Activated CD4-positive, alpha-beta T cell treated with anti-CD3 and anti-CD28 coated beads for 48 hours (primary cell): ENCODE data around the gene CHIC2.
"Not testable (repeated sequence)": the region's sequence is repeated elsewhere in the genome, so short reads cannot be mapped to it uniquely, and the experiment has no call there.

Source experiments
- DNase-seq: peaks from one replicate; pipeline ENCODE4 v3.0.0-alpha.2; 2020

CHIC2 gene

GRCh38 chr4:54056360-54056759, 8.0 kb downstream of the CHIC2 start:
- DNase-seq: no peak

- no peak for DNase-seq
These were observed 8.9 kb downstream of the CHIC2 start for GRCh38 chr4:54055494-54055893.

- DNase-seq: no peak
These were observed 9.9 kb downstream of the CHIC2 start for GRCh38 chr4:54054501-54054900.

- not testable (repeated sequence) for DNase-seq
These were observed 11.1 kb downstream of the CHIC2 start for GRCh38 chr4:54053322-54053721.

- no peak for DNase-seq
These were observed 14.0 kb downstream of the CHIC2 start for GRCh38 chr4:54050214-54050904.

- DNase-seq: not testable (repeated sequence)
These were observed 20.8 kb downstream of the CHIC2 start for GRCh38 chr4:54043630-54044029.

GRCh38 chr4:54041933-54042332, 22.5 kb downstream of the CHIC2 start:
- no peak for DNase-seq

- no peak for DNase-seq
These were observed 23.3 kb downstream of the CHIC2 start for GRCh38 chr4:54041100-54041499.

GRCh38 chr4:54038056-54038455, 26.3 kb downstream of the CHIC2 start:
- DNase-seq: no peak

- no peak for DNase-seq
These were observed 28.2 kb downstream of the CHIC2 start for GRCh38 chr4:54036184-54036583.

GRCh38 chr4:54032558-54033135, 31.8 kb downstream of the CHIC2 start:
- no peak for DNase-seq

GRCh38 chr4:54027311-54027710, 37.1 kb downstream of the CHIC2 start:
- DNase-seq: no peak

- DNase-seq: no peak
These were observed 38.8 kb downstream of the CHIC2 start for GRCh38 chr4:54025582-54025981.

- not testable (repeated sequence) for DNase-seq
These were observed 41.4 kb downstream of the CHIC2 start for GRCh38 chr4:54023019-54023418.

- no peak for DNase-seq
These were observed 46.4 kb downstream of the CHIC2 start for GRCh38 chr4:54017974-54018373.

- DNase-seq: no peak
These were observed 47.1 kb downstream of the CHIC2 start for GRCh38 chr4:54017308-54017707.

GRCh38 chr4:54016504-54016903, 47.9 kb downstream of the CHIC2 start:
- no peak for DNase-seq

GRCh38 chr4:54015423-54016030, 48.9 kb downstream of the CHIC2 start:
- no peak for DNase-seq

- DNase-seq: no peak
These were observed 49.7 kb downstream of the CHIC2 start for GRCh38 chr4:54014666-54015160.

GRCh38 chr4:54011201-54011600, 53.2 kb downstream of the CHIC2 start:
- DNase-seq: no peak

GRCh38 chr4:54006755-54007154, 57.6 kb downstream of the CHIC2 start:
- no peak for DNase-seq

- DNase-seq: no peak
These were observed 58.9 kb downstream of the CHIC2 start for GRCh38 chr4:54005475-54005874.

GRCh38 chr4:54004463-54004862, 59.9 kb downstream of the CHIC2 start:
- no peak for DNase-seq

GRCh38 chr4:54001668-54002365, 62.6 kb downstream of the CHIC2 start:
- DNase-seq: no peak
